Ammon's horn (tissue), 1 donor: Measurements from ENCODE around the gene PSD.
"Not testable (repeated sequence)": the region's sequence is repeated elsewhere in the genome, so short reads cannot be mapped to it uniquely, and the experiment has no call there.

ENCODE experiments used
- DNase-seq: peaks from one replicate; pipeline ENCODE4 v3.0.0-alpha.2; 2016; ENCODE audit warnings: low spot score

Gene PSD

GRCh38 chr10:102418622-102419268, at the start of gene PSD:
TSS of gene PSD (minus strand) at chr10:102418785. CDS start at chr10:102417038, 1,747 bp downstream.
- no peak for DNase-seq

DNA sequence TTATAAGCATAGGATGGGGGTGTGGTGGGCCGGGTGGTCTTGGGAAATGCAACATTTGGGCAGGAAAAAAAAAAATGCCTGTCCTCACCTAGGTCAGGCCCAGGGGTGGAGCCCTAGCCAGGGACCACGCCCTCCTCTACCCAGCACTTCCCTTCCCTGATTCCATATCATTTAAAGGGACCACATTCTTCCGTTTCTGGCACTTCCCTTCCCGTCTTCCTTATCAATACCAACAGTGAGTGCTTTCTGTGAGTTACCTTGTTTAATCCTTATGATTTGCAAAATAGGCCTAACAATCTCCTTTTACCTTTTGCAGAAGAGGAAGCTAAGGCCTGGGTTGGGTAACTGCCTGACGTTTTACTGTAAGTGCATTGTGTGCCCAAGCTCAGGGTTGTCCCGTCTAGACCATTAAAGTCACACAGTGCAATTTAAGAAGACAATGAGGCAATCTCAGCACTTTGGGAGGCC, 49.4 kb upstream of the PSD start:
- DNase-seq: no peak

GRCh38 chr10:102467318-102467717, 48.7 kb upstream of the PSD start:
- DNase-seq: no peak

- no peak for DNase-seq
Observed at GRCh38 chr10:102465466-102465865, 46.9 kb upstream of the PSD start.

DNA sequence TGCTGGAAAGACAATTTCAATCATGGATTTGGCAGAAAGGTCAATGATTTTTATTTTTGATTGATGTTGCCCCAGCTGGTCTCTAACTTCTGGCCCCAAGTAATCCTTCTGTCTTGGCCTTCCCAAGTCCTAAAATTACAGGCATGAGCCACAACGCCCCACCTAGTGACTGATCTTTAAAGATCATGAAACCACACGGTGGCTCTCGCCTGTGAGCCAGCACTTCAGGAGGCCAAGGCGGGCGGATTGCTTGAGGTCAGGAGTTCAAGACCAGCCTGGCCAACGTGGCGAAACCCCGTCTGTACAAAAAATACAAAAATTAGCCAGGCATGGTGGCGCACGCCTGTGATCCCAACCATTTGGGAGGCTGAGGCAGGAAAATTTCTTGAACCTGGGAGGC, 45.4 kb upstream of the PSD start:
- DNase-seq: no peak

- no peak for DNase-seq
Observed at GRCh38 chr10:102462512-102463054, 44.0 kb upstream of the PSD start.

DNA sequence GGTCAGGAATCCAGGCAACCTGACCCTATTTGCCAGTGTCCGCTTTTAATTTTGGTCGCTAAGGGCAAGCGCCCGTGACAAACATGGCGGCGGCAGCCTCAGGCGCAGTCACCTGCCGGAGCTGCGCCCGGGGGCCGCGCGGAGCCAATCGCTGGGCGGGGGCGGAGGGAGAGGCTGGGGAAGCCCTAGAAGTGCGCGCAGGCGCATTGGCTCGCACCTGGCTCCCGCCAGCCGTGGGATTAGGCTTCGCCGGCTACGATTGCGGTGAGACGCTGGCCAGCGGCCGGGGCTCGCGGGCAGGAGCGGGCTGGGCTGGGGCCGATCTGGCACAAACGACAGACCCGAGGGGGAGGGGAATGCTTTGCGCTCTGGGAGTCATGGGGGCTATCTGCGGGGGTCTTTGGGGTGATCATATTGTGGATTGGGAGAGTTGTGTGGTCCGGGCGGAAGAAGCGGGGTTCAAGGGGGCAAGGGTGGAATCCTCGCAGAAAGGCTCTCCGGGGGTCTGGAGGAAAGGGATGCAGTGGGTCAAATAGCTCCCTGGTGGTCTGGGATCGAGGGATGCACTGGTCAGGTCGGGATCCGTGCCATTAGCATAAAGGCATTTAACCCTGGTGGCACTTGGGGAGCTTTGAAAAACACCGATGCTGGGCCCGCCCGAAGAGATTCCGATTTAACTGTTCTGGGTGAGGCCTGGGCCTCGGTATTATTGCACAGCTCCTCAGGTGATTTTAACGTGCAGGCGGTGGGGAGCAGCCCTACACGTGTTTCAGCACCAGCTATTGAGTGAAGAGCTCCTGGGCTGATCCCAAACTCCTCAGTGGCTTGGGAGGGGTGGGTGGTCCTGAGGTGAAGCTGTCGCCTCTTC, 42.8 kb upstream of the PSD start:
- DNase-seq: peak; percentile 91

- DNase-seq: no peak
Observed at GRCh38 chr10:102460836-102461186, 42.2 kb upstream of the PSD start.

GRCh38 chr10:102458656-102459055, 40.1 kb upstream of the PSD start:
- DNase-seq: no peak

DNA sequence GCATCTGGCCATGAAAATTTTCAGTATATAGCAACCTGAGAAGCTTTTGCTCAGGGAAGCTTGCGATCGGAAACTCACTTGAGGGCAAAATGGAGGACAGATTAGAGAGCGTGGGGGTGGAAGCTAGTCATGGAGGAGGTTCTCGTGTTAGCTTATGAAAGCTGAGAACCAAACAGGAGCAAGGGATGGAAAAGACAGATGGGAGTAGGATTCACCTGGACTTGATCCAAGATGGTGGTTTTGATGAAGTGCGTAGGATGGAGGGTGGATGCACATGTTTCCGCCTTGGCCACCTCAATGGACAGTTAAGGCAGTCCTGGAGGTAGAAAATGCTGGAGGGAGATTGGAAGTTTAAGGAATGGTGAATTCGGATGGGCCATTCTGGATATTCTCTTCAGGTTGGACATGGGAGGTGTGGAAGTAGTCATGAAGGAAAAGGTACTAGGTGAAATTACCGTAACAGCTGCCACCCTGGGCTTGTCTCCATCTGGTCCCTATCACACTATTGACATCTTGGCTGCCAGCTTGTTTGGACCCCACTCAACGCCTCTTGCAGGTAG, 39.1 kb upstream of the PSD start:
- DNase-seq: no peak

DNA sequence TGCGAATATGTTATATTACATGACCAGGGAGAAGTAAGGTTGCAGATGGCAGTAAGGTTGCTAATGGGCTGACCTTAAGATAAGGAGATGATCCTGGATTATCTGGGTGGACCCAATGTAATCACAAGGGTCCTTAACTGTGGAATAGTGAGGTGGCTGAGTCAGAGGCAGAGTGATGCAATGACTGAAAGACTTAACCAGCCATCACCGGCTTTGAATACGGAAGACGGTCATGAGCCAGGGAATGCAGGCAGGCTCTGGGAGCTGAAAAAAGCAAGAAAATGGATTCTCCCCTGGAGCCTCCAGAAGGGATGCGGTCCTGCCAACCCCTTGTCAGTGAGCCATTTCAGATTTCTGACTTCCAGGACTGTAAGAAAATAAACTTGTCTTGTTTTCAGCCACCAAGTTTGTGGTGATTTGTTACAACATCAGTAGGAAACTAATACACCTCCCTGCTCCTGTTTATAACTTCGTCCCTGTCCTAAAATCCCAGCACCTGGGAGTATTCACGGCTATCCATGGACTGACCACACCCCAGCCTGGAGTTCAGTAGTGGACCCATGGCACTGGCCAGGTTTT, 37.4 kb upstream of the PSD start:
- DNase-seq: no peak

GRCh38 chr10:102454662-102455487, 36.3 kb upstream of the PSD start:
- DNase-seq: not testable (repeated sequence)

DNA sequence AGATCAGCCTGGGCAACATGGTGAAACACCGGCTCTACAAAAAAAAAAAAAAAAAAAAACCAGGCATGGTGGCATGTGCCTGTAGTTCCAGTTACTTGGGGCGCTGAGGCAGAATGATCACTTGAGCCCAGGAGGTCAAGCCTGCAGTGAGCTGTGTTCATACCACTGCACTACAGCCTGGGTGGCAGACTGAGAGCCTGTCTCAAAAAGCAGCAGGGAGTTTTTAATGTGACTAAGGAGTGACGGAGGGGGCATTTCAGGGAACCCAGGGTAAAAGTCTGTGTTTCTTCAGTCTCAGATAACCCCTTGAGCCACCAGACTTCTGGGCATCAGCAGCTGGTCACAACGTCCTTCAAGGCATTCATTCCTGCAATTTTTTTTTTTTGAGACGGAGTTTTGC, 34.9 kb upstream of the PSD start:
- no peak for DNase-seq

DNA sequence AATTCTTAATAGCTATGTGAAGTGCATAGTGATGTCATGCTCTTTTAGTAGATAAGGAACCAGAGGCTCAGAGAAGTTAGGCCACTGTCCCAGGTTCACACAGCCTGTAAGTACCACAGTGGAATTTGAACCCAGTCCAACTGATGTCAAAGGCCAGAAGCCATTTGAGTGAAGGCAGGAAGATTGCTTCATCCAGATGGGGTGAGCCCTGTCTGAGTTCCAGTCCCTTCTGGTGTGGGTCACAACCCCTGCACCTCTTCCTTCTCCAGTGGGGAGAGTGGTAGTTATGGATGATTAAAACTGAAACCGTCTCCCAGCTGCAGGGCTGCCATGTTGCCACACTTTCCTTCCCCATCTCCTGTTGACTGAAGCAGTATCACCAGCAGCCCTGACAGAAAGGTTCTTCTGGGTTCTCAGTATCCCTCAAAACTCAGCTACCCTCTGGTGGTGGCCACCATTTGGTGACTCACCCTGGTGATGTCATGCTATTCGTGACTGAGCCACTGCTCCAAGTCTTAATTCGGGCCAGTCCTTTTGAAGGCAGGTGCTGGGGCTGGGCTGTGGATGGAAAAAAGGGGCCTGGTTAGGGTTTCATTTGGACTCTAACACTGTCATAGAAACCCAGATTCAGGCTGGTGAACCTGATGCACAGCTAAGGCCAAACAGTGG, 34.2 kb upstream of the PSD start:
- peak; percentile 76 for DNase-seq

- no peak for DNase-seq
Observed at GRCh38 chr10:102451105-102451969, 32.8 kb upstream of the PSD start, which contains the start of gene C10orf95. TSS of gene C10orf95 (minus strand) at chr10:102451543. CDS start at chr10:102451093, 450 bp downstream.

DNA sequence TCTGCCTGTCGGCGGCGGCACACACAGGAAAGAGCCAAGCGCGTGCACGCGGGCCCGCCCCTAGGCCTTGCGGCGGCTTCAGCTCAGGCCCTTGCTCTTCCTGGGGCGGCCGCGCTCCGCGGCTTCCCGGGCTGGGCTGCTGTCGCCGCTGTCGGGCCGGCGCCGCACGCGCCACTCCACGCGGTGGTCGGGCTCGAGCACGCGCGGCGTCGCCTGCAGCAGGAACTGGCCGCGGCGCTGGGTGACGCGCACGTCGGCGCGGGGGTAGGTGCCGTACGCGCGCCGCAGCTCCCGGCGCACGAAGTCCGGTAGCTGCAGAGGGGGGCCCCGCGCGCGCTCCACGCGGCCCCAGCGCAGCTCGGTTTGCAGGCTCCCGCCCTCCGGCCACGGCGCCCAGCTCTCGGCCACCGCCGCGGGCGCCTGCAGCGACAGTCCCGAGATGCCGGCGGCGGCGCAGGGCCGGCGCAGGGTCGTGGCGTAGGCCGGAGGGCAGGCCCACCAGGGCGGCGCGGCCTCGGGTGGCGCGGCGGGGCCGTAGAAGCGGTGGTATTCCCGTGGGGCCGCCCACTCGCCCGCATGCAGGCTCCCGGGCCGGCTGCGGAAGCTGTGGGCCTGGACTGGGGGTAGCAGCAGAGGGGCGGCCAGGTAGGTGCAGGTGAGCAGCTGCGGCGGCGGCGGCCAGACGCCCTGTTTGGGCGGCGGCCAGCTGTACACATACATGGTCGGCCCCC, 32.0 kb upstream of the PSD start:
- peak; percentile 90 for DNase-seq

DNA sequence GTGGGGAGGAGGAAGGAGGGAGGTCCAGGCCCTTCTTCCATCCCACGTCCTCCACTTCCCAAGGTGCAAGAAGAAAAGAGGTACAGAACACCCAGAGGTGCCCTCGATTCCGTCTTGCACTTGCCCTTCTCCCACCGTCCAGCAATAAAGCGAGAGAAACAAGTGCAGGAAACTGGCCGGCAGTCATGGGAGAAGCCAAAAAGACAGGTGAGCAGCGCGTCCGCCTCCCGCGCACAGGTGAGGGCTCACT, 31.5 kb upstream of the PSD start:
- DNase-seq: peak; percentile 44

- DNase-seq: peak; percentile 63
Observed at GRCh38 chr10:102449321-102450123, 30.9 kb upstream of the PSD start.

GRCh38 chr10:102444851-102445250, 26.3 kb upstream of the PSD start:
- no peak for DNase-seq
